Measurements from ENCODE around the gene KRT14. TPM values are rescaled to one million over a fixed set of nuclear protein-coding genes. Genes with fewer than 3 reads are reported as not detected.
A peak's percentile ranks its signal among the peaks of the same experiment; 100 is the strongest.

The KRT14 gene
- total RNA-seq, 2 experiments from 2014 or later, result not detected

DNA sequence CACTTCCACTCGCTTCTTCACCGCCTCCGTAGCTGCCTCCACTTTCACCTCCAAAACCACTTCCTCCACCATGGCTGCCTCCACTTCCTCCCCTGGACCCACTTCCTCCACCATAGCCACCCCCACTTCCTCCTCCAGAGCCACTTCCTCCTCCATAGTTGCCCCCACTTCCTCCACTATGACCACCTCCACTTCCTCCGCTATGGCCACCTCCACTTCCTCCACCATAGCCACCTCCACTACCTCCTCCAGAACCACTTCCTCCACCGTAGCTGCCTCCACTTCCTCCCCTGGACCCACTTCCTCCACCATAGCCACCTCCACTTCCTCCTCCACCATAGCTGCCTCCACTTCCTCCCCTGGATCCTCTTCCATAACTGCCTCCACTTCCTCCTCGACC, 19.4 kb downstream of the KRT14 start:
- ATAC-seq (ENCODE audit: low read depth), result no peak
- peaks cover 4% of the 10 kb centered on the region for H3K36me3 Mint-ChIP-seq
- H3K27ac Mint-ChIP-seq, result peak overlapping the region; percentile 79
- POLR2A ChIA-PET, result no interaction called here
- H3K27me3 Mint-ChIP-seq, result peaks cover 26% of the 10 kb centered on the region
- peaks cover 4% of the 10 kb centered on the region for H3K4me1 Mint-ChIP-seq
- no peak for DNase-seq
- H3K9me3 Mint-ChIP-seq, result peaks cover 15% of the 10 kb centered on the region
- no peak overlapping the region for H3K4me3 Mint-ChIP-seq

DNA sequence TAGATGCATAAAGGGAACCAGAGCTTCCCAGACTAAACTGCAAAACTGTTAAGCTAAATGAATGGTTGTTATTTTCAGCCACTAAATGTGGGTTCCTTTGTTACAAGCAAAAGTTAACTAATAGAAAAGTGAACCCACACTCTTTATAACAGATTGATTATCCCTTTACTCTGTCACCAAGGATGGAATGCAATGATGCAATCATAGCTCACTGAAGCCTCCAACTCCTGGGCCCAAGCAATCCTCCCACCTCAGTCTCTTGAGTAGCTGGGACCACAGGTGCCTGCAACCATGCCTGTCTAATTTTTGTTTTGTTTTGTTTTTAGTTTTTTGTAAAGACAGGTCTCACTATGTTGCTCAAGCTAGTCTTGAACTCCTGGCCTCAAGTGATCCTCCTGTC, 21.4 kb downstream of the KRT14 start:
- ATAC-seq (ENCODE audit: low read depth) (no peak), DNase-seq (no peak)
- Mint-ChIP-seq H3K4me1 (peaks cover 4% of the 10 kb centered on the region), H3K4me3 (no peak overlapping the region), H3K9me3 (peaks cover 15% of the 10 kb centered on the region), H3K27ac (no peak overlapping the region), H3K27me3 (peaks cover 26% of the 10 kb centered on the region), H3K36me3 (peaks cover 4% of the 10 kb centered on the region)
- POLR2A ChIA-PET, result no interaction called here

DNA sequence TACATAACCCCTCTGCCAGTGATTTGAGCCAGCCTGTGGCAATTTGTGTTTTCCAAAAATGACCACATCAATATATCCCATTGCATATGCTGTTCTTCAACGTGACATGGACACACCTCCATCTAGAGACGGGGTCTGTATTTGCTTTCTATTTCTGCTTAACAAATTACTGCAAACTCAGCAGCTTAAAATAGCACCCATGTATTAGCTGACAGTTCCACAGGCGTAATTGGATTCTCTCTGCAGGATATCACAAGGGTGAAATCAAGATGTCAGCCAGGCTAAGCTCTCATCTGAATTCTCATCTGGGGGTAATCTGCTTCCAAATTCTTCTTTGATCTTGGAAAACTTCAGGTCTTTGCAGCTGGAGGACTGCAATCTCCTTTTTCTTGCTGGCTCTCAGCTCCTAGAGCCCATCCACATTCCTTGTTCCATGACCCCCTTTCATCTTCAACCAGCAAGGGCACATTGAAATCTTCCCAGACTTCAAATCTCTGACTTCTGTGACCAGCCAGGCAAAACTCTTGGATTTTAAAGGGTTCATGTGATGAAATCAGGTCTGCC, 23.0 kb downstream of the KRT14 start:
- peaks cover 10% of the 10 kb centered on the region for H3K9me3 Mint-ChIP-seq
- POLR2A ChIA-PET, result no interaction called here
- DNase-seq (no peak), ATAC-seq (ENCODE audit: low read depth) (no peak)
- no peak overlapping the region for H3K27ac Mint-ChIP-seq
- H3K4me1 Mint-ChIP-seq, result peaks cover 4% of the 10 kb centered on the region
- H3K4me3 Mint-ChIP-seq, result no peak overlapping the region
- H3K27me3 Mint-ChIP-seq, result peaks cover 29% of the 10 kb centered on the region
- H3K36me3 Mint-ChIP-seq, result peaks cover 4% of the 10 kb centered on the region

DNA sequence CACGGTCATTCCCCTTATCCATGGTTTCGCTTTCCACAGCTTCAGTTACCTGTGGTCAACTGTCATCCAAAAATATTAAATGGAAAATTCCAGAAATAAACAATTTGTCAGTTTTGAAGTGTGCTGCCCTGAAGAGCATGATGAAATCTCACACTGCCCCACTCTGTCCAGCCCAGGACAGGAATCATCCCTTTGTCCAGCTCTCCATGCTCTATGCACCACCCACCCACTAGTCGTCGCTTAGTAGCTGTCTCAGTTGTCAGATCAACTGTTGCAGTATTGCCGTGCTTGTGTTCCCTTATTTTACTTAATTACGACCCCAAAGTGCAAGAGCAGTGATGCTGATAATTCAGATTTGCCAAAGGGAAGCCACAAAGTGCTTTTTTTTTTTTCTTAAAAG, 25.1 kb downstream of the KRT14 start:
- no peak for ATAC-seq (ENCODE audit: low read depth)
- Mint-ChIP-seq H3K27ac (no peak overlapping the region), H3K4me3 (no peak overlapping the region), H3K4me1 (no peaks in the 10 kb centered on the region), H3K27me3 (peaks cover 37% of the 10 kb centered on the region), H3K36me3 (no peaks in the 10 kb centered on the region), H3K9me3 (peaks cover 2% of the 10 kb centered on the region)
- DNase-seq, result no peak
- POLR2A ChIA-PET, result no interaction called here

DNA sequence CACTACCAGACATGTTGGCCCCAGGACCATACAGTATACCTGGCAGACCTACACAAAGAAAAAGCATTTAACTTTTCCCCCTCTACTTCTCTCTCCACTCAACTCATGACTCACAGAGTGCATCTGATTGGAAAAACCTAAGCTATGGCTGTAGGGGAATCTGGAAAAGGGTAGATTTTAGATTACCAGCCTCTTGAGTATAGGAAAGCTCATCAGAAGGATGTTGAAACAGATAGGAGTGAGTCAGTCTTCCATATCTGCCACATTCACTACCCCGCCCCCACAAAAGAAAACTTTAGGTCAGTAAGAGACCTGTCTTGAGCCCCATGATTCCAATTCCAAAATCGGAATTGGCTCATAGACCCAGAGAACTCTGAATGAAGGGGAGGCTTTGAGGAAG, 27.1 kb downstream of the KRT14 start:
- POLR2A ChIA-PET, result no interaction called here
- no peaks in the 10 kb centered on the region for H3K9me3 Mint-ChIP-seq
- DNase-seq (no peak), ATAC-seq (ENCODE audit: low read depth) (no peak)
- peaks cover 42% of the 10 kb centered on the region for H3K27me3 Mint-ChIP-seq
- no peak overlapping the region for H3K27ac Mint-ChIP-seq
- no peaks in the 10 kb centered on the region for H3K4me1 Mint-ChIP-seq
- no peak overlapping the region for H3K4me3 Mint-ChIP-seq
- no peaks in the 10 kb centered on the region for H3K36me3 Mint-ChIP-seq

DNA sequence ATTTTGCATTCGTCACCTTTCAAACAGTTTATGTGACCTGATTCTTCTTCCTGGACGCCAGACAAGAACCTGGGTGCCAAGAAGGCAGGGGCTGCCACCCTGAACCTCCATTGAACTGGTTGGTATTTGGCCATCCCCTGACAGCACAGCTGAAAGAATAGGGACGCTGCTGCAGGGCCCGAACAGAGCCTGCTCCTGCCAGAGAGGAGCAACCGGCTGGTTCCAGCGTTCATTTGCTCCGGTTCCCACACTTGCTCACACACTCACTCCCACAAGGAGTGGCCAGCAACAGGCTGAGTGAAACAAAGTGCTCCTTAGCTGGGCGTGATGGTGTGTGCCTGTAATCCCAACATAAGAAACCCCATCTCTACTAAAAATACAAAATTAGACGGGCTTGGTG, 29.8 kb downstream of the KRT14 start:
- Mint-ChIP-seq H3K36me3 (no peaks in the 10 kb centered on the region), H3K4me3 (no peak overlapping the region), H3K27ac (no peak overlapping the region), H3K27me3 (peaks cover 32% of the 10 kb centered on the region), H3K9me3 (no peaks in the 10 kb centered on the region), H3K4me1 (peaks cover 2% of the 10 kb centered on the region)
- DNase-seq, result no peak
- no peak for ATAC-seq (ENCODE audit: low read depth)
- POLR2A ChIA-PET, result interaction anchor here (0.6 kb wide), 1 partner anchor 19 kb away, joined by 3 read pairs; no protein-coding TSS in a partner anchor

DNA sequence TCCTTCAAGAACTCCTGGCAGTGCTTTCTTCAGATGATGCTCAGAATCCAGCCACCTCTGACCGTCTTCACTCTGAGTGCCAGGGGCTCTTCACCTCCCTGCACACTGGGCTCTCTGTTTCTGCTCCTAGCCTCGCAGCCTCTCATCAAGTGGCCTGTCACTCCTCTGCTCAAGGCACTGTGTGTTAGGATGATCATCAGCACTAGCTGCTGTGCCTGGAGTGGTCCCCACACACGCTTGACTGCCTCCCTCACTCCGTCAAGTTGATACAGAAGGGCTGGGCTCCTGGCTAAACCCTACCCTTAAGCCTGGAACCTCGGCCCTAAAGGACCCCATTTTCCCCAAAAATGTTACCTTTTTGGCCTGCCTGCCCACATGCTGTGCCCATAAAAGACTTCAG, 30.4 kb downstream of the KRT14 start:
- ATAC-seq (ENCODE audit: low read depth) (no peak), DNase-seq (no peak)
- Mint-ChIP-seq H3K9me3 (no peaks in the 10 kb centered on the region), H3K4me1 (peaks cover 2% of the 10 kb centered on the region), H3K27ac (no peak overlapping the region), H3K27me3 (peaks cover 31% of the 10 kb centered on the region), H3K4me3 (no peak overlapping the region), H3K36me3 (no peaks in the 10 kb centered on the region)
- POLR2A ChIA-PET, result interaction anchor here (0.6 kb wide), 1 partner anchor 18 kb away, joined by 3 read pairs; no protein-coding TSS in a partner anchor

DNA sequence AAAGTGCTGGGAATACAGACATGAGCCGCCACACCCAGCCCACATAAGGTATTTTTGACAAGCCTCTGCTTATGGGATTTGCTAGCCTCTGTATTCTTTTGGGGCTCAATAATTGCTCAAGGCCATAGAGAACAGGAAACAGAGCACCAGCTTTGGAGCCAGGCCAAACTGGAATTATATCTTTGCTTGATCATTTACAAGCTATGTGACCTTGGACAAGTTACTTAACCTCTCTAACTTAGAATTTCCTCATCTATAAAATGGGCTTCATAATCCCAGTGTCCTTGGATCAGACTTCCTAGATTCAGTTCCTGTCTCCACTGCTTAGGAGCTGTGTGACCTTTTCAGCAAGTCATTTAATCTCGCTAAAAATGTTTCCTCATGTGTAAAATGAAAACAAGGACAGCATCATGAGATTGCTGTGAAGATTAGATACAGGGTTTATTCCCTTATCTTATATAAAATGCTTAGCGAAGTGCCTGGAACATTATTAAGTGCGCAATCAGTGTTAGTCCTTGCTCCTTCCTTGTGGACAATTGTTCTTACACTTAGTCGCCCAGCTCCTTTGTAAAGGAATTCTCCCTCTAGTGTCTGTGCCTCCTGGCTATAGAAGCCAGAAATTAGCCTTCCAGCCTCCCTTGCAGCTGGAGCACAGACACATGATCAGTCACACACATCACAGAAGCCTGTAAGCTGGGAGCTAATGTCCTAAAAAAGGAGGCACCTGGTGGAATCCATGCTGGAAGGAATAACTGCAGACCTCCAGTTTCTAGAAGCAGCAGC, 31.4 kb downstream of the KRT14 start:
- peaks cover 2% of the 10 kb centered on the region for H3K4me1 Mint-ChIP-seq
- DNase-seq (no peak), ATAC-seq (ENCODE audit: low read depth) (no peak)
- no peak overlapping the region for H3K4me3 Mint-ChIP-seq
- no peaks in the 10 kb centered on the region for H3K36me3 Mint-ChIP-seq
- no peak overlapping the region for H3K27ac Mint-ChIP-seq
- H3K27me3 Mint-ChIP-seq, result peaks cover 26% of the 10 kb centered on the region
- H3K9me3 Mint-ChIP-seq, result no peaks in the 10 kb centered on the region
- POLR2A ChIA-PET, result no interaction called here

DNA sequence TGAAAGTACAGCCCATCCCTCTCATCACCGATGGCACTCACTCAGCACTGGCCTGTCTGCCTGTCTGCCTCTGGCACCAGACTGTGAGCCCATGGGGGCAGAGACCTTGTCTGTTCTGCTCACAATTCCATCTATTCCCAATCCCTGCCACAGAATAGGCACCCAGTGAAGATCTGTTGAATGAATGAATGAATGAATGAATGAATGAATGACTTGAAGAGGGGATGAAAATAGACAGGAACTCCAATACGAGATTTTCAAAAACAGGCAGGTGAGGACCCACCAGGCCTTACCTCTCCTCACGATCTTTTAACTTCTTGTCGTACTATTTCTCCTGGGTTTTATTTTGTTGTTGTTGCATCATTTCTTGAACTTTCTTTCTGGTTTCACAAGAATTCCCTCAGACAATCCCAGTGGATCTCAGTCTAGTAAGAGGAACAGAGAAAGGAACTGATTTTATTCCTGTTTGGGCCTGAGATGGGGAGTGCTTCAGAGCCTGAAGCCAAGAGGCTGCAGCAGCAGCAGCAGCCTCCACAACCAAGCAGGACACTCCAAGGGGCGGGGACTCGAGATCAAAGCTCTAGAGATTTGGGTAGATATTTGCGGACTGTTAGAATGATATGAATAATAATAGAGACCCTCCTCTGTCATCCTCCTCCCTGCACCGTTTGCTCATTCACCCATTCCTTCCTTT, 32.6 kb downstream of the KRT14 start:
- peaks cover 6% of the 10 kb centered on the region for H3K4me1 Mint-ChIP-seq
- no peak for ATAC-seq (ENCODE audit: low read depth)
- H3K27ac Mint-ChIP-seq, result no peak overlapping the region
- no peak overlapping the region for H3K4me3 Mint-ChIP-seq
- H3K36me3 Mint-ChIP-seq, result no peaks in the 10 kb centered on the region
- no peak for DNase-seq
- peaks cover 23% of the 10 kb centered on the region for H3K27me3 Mint-ChIP-seq
- no peaks in the 10 kb centered on the region for H3K9me3 Mint-ChIP-seq
- POLR2A ChIA-PET, result no interaction called here

DNA sequence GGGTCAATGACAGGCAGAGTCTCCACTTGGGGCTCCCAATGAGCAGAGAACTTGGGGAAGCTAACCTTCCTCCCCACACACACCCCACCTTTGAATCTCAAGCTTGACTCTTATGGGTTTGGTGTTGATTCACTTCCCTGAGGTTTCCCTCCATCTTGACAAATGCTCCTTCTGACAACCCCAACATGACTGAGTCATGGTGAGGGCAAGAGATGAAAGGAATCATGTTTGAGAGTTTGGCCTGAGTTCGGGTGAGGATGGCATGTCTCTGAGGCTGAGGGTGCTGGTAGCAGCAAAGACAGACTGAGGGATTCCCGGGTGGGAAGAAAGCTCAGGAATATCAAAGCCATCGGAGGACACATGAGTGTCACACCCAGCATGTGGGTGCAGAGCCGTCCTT, 33.5 kb downstream of the KRT14 start:
- Mint-ChIP-seq H3K4me1 (peaks cover 11% of the 10 kb centered on the region), H3K4me3 (no peak overlapping the region), H3K27ac (no peak overlapping the region), H3K9me3 (no peaks in the 10 kb centered on the region), H3K27me3 (peaks cover 21% of the 10 kb centered on the region), H3K36me3 (no peaks in the 10 kb centered on the region)
- ATAC-seq (ENCODE audit: low read depth) (no peak), DNase-seq (no peak)
- POLR2A ChIA-PET, result no interaction called here

DNA sequence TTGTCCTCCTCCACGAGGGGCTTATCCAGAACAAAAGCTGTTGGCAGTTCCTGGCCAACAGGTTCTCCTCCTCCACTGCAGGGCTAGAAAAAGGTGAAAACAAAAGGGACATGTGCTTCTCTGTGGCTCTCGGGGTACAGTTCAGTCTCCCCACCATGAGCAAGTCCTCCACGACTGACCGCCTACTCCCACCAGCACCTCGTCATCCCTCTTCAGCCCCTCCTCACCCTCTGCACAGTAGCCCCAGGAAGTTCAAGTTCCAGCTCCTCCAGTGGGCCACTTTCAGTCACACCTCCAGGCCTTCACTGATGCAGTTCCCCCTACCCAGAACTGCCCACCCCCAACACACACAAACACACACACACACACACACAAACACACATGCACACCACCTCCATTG, 34.2 kb downstream of the KRT14 start:
- Mint-ChIP-seq H3K4me3 (no peak overlapping the region), H3K27ac (no peak overlapping the region), H3K36me3 (no peaks in the 10 kb centered on the region), H3K4me1 (peaks cover 14% of the 10 kb centered on the region), H3K27me3 (peaks cover 14% of the 10 kb centered on the region), H3K9me3 (peaks cover under 1% of the 10 kb centered on the region)
- ATAC-seq (ENCODE audit: low read depth) (no peak), DNase-seq (no peak)
- POLR2A ChIA-PET, result no interaction called here

DNA sequence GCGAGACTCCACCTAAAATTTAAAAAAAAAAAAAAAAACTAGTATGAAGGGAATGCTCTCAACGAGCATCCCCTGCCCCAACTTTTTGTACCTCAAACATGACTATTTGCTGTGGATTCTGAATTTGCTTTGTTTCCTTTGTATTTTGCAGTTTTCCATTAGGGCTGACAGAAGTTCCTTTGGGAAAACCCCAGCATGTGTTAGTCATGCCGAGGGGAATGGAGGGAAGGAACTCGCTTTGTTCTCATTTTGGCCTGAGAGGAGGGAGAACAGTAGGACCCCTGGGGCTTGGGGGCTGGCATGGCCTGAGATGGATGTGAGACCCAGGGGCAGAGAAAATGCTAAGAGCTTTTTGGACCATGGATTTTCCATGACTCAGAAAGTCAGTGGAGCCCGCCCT, 35.3 kb downstream of the KRT14 start:
- Mint-ChIP-seq H3K36me3 (no peaks in the 10 kb centered on the region), H3K4me3 (no peak overlapping the region), H3K27ac (no peak overlapping the region), H3K9me3 (peaks cover 2% of the 10 kb centered on the region), H3K4me1 (peaks cover 14% of the 10 kb centered on the region), H3K27me3 (peaks cover 11% of the 10 kb centered on the region)
- DNase-seq, result no peak
- no peak for ATAC-seq (ENCODE audit: low read depth)
- POLR2A ChIA-PET, result no interaction called here

DNA sequence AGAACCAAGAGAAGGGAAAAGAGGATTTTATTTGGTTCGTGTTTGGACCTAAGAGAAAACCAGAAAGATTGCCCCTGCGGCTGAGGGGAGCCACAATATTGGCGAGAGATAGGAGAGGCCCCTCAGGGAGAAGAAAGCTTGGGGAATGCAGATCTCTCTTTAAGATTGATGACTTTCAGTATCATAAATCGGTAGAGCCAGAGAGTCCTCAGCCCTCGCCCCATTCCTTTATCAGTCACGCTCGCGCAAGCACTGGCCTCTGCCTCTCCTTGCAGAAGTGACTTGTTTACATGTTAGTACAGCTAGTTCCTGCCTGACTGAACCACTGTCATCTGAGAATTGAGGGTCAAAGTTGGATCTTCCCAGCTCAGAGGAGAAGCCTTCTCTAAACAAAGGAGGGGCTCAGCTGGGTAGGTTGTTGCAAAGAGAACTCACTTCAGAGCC, 37.1 kb downstream of the KRT14 start:
- H3K27me3 Mint-ChIP-seq, result peaks cover 6% of the 10 kb centered on the region
- no peak for DNase-seq
- POLR2A ChIA-PET, result interaction anchor here (1.0 to 2.3 kb wide), 4 partner anchors 99 to 139 kb away, joined by 3 to 11 read pairs (median 4); partner anchors contain the start of gene EIF1
- peak overlapping the region; percentile 70 for H3K4me3 Mint-ChIP-seq
- peaks cover 2% of the 10 kb centered on the region for H3K9me3 Mint-ChIP-seq
- peaks cover 14% of the 10 kb centered on the region for H3K4me1 Mint-ChIP-seq
- H3K27ac Mint-ChIP-seq, result peak overlapping the region; percentile 81
- ATAC-seq (ENCODE audit: low read depth), result no peak
- no peaks in the 10 kb centered on the region for H3K36me3 Mint-ChIP-seq
